Measurements from ENCODE around the gene MORN5.

- TF ChIP-seq CTCF (conservative IDR thresholded peaks at IDR 0.05; ENCODE audit: low read depth in 2 of 2) (no peak), EZH2phosphoT487 (IDR thresholded peaks at IDR 0.05; ENCODE audit: unreplicated experiment) (no peak), REST (IDR thresholded peaks at IDR 0.05; ENCODE audit: unreplicated experiment) (no peak), POLR2AphosphoS5 (IDR thresholded peaks at IDR 0.05; ENCODE audit: low read depth) (no peak), CREB1 (CRISPR knock-in tag; IDR thresholded peaks at IDR 0.05; ENCODE audit: low read depth) (no peak), EZH2 (IDR thresholded peaks at IDR 0.05; ENCODE audit: low read depth, unreplicated experiment) (no peak)
These were observed 63.1 kb downstream of the MORN5 start for GRCh38 chr9:122222791-122223190.
